Subcutaneous adipose tissue (tissue), 4 donors: Measurements from ENCODE around the gene RDH14. TPM values are rescaled to one million over a fixed set of nuclear protein-coding genes. Genes with fewer than 3 reads are reported as not detected.

ENCODE experiments used
- CTCF ChIP-seq: fragments of 450-650 bp; IDR thresholded peaks from one replicate; pipeline ENCODE4 v1.5.1; 2016; ENCODE audit warnings: low read depth, mild to moderate bottlenecking, control low read depth, antibody characterized with exemption, moderate library complexity
- total RNA-seq, 4 donors: library from RNA; depleted of rRNA; stranded (reverse); fragments of >200 nt; gene quantifications; one replicate each; pipeline ENCODE4 v1.1.0, GENCODE V29; 2016

Gene RDH14
- total RNA-seq, 4 donors from 2014 or later: 22.2 to 36.1 (median 29.5) TPM

- TF ChIP-seq CTCF: no peak
Measured at GRCh38 chr2:18599509-18600254, 39.2 kb upstream of the RDH14 start.

GRCh38 chr2:18598848-18599484 lies 38.5 kb upstream of the RDH14 start:
- TF ChIP-seq CTCF: no peak

GRCh38 chr2:18597618-18598017 lies 37.2 kb upstream of the RDH14 start:
- no peak for TF ChIP-seq CTCF

GRCh38 chr2:18596993-18597392 lies 36.5 kb upstream of the RDH14 start:
- no peak for TF ChIP-seq CTCF

GRCh38 chr2:18593496-18593895 lies 33.0 kb upstream of the RDH14 start:
- no peak for TF ChIP-seq CTCF

GRCh38 chr2:18592372-18592771 lies 31.9 kb upstream of the RDH14 start:
- TF ChIP-seq CTCF: no peak

GRCh38 chr2:18589354-18589753 lies 28.9 kb upstream of the RDH14 start, which contains the start of gene NT5C1B:
TSS of gene NT5C1B (minus strand) at chr2:18589569. CDS start at chr2:18589468, 101 bp downstream.
- TF ChIP-seq CTCF: no peak
